H1 (cell line): Measurements from ENCODE around the gene CDC42SE2. TPM values are rescaled to one million over a fixed set of nuclear protein-coding genes. Genes with fewer than 3 reads are reported as not detected.

Experiments
- CTCF ChIA-PET: fragments of 300-600 bp; sonication (Branson Sonifier 250); formaldehyde crosslinking; loops from one replicate; lab custom pipeline; 2021; ENCODE audit not compliant: partially characterized antibody; lab: Charles Lee
- POLR2A ChIA-PET: fragments of 300-600 bp; sonication (Branson Sonifier 250); formaldehyde crosslinking; loops from one replicate; lab custom pipeline; 2021; ENCODE audit warnings: inconsistent platforms; ENCODE audit not compliant: partially characterized antibody; lab: Charles Lee
- DNase-seq, 2 experiments: peaks; one replicate each; pipeline versions ENCODE4 v3.0.0 to v3.0.0-alpha.2; 2010 to 2022; ENCODE audit warnings: low spot score in 2 of 2, low read depth in 1 of 2, mixed read lengths in 1 of 2
- FAIRE-seq: peaks from 2 replicates; lab custom pipeline; 2011; peaks lifted over from hg19 to GRCh38; lab: Jason Lieb, UNC
- H2AFZ ChIP-seq: 2 replicates; pipeline ENCODE4 v1.8.1; 2012; ENCODE audit warnings: low read length, inconsistent platforms
- H2AK5ac ChIP-seq: 2 replicates; pipeline ENCODE4 v1.6.1; 2013; ENCODE audit warnings: low read depth, low read length
- H2BK120ac ChIP-seq: replicated peaks from 2 replicates; pipeline ENCODE3; 2013; ENCODE audit warnings: low read depth, low read length, inconsistent platforms
- H2BK12ac ChIP-seq: 2 replicates; pipeline ENCODE4 v1.6.1; 2013; ENCODE audit warnings: low read depth, low read length
- H2BK15ac ChIP-seq: 2 replicates; pipeline ENCODE4 v1.6.1; 2013; ENCODE audit warnings: low read length
- H2BK20ac ChIP-seq: 2 replicates; pipeline ENCODE4 v1.6.1; 2013; ENCODE audit warnings: low read length
- H2BK5ac ChIP-seq: 2 replicates; pipeline ENCODE4 v1.6.1; 2013; ENCODE audit warnings: low read depth, low read length
- H3K14ac ChIP-seq: 2 replicates; pipeline ENCODE4 v1.6.1; 2013; ENCODE audit warnings: inconsistent platforms; ENCODE audit not compliant: insufficient read length
- H3K18ac ChIP-seq: 2 replicates; pipeline ENCODE4 v1.6.1; 2013; ENCODE audit warnings: low read length; ENCODE audit errors: extremely low read depth
- H3K23ac ChIP-seq: 2 replicates; pipeline ENCODE4 v1.6.1; 2013; ENCODE audit warnings: inconsistent platforms; ENCODE audit not compliant: insufficient read length
- H3K23me2 ChIP-seq: 2 replicates; pipeline ENCODE4 v1.6.1; 2013; ENCODE audit warnings: low read depth, low read length
- H3K27ac ChIP-seq: 2 replicates; pipeline ENCODE4 v1.6.1; 2011; ENCODE audit warnings: low read depth, low read length, inconsistent platforms
- H3K27me3 ChIP-seq, 4 experiments: replicated peaks in 1 of 4; 1 replicate in 1 of 4; 2 replicates in 3 of 4; pipeline versions ENCODE4 v1.6.1 to v1.8.1; 2011 to 2013; ENCODE audit warnings: low read length in 3 of 4, mild to moderate bottlenecking in 3 of 4, inconsistent platforms in 2 of 4, mixed read lengths in 2 of 4, moderate library complexity in 1 of 4; ENCODE audit not compliant: control insufficient read depth in 3 of 4, insufficient read depth in 3 of 4; ENCODE audit errors: extremely low read depth in 1 of 4
- H3K36me3 ChIP-seq, 4 experiments: 2 replicates each; pipeline versions ENCODE4 v1.6.1 to v1.8.1; 2011 to 2013; ENCODE audit warnings: mild to moderate bottlenecking in 4 of 4, low read length in 3 of 4, moderate library complexity in 2 of 4, control low read depth in 1 of 4, inconsistent platforms in 1 of 4; ENCODE audit not compliant: insufficient read depth in 4 of 4, control insufficient read depth in 2 of 4
- H3K4ac ChIP-seq: replicated peaks from 2 replicates; pipeline ENCODE3; 2013; ENCODE audit warnings: low read length, low read depth, mixed read lengths, inconsistent platforms; ENCODE audit not compliant: insufficient read length
- H3K4me1 ChIP-seq, 4 experiments: replicated peaks in 1 of 4; 1 replicate in 1 of 4; 2 replicates in 3 of 4; pipeline versions ENCODE4 v1.6.1 to v1.8.1; 2011 to 2013; ENCODE audit warnings: low read length in 3 of 4, inconsistent platforms in 2 of 4, mixed read lengths in 1 of 4; ENCODE audit not compliant: insufficient read depth in 4 of 4, control insufficient read depth in 3 of 4
- H3K4me2 ChIP-seq, 2 experiments: 2 replicates each; pipeline versions ENCODE4 v1.6.1 to v1.8.1; 2011 to 2013; ENCODE audit warnings: low read depth in 2 of 2, low read length in 2 of 2, control low read depth in 1 of 2, inconsistent platforms in 1 of 2, mild to moderate bottlenecking in 1 of 2; ENCODE audit not compliant: insufficient read depth in 1 of 2
- H3K4me3 ChIP-seq, 4 experiments: fragments of 200-600, 300-600 bp in 1 of 4; sonication (generic), shearing (Covaris generic), sonication (Bioruptor Twin) in 1 of 4; 2 replicates each; pipeline versions ENCODE4 v1.5.1 to v1.8.1; 2011 to 2016; ENCODE audit warnings: low read length in 4 of 4, low read depth in 3 of 4, control low read depth in 2 of 4, inconsistent platforms in 2 of 4, mild to moderate bottlenecking in 2 of 4, mixed read lengths in 1 of 4, moderate library complexity in 1 of 4; ENCODE audit not compliant: insufficient read depth in 2 of 4; ENCODE audit errors: extremely low read depth in 1 of 4
- H3K56ac ChIP-seq: replicated peaks from 2 replicates; pipeline ENCODE3; 2013; ENCODE audit warnings: low read depth, mild to moderate bottlenecking, mixed read lengths, low read length, inconsistent platforms; ENCODE audit not compliant: insufficient read length
- H3K79me1 ChIP-seq: 2 replicates; pipeline ENCODE4 v1.6.1; 2013; ENCODE audit warnings: low read depth, low read length, control low read depth
- H3K79me2 ChIP-seq, 2 experiments: 2 replicates each; pipeline versions ENCODE4 v1.6.1 to v1.8.1; 2012 to 2013; ENCODE audit warnings: low read length in 2 of 2, mild to moderate bottlenecking in 2 of 2, inconsistent platforms in 1 of 2; ENCODE audit not compliant: insufficient read depth in 2 of 2, control insufficient read depth in 1 of 2
- H3K9ac ChIP-seq, 4 experiments: replicated peaks in 1 of 4; 1 replicate in 1 of 4; 2 replicates in 3 of 4; pipeline versions ENCODE4 v1.6.1 to v1.8.1; 2011 to 2013; ENCODE audit warnings: low read depth in 3 of 4, low read length in 3 of 4, control low read depth in 2 of 4, mild to moderate bottlenecking in 2 of 4, moderate library complexity in 2 of 4, inconsistent platforms in 1 of 4; ENCODE audit errors: extremely low read depth in 1 of 4
- H3K9me3 ChIP-seq, 2 experiments: 2 replicates each; pipeline versions ENCODE4 v1.6.1 to v1.8.1; 2012 to 2013; ENCODE audit warnings: mild to moderate bottlenecking in 2 of 2, moderate library complexity in 2 of 2, control low read depth in 1 of 2, inconsistent platforms in 1 of 2, low read depth in 1 of 2, low read length in 1 of 2, mixed read lengths in 1 of 2; ENCODE audit not compliant: insufficient read depth in 2 of 2
- H4K20me1 ChIP-seq, 2 experiments: replicated peaks in 1 of 2; 2 replicates each; pipeline versions ENCODE3 to v1.8.1; 2011 to 2013; ENCODE audit warnings: inconsistent platforms in 2 of 2, low read length in 2 of 2, mild to moderate bottlenecking in 1 of 2; ENCODE audit not compliant: insufficient read depth in 2 of 2, control insufficient read depth in 1 of 2
- H4K5ac ChIP-seq: 2 replicates; pipeline ENCODE4 v1.6.1; 2013; ENCODE audit warnings: low read length, low read depth, mixed read lengths, inconsistent platforms; ENCODE audit not compliant: insufficient read length
- H4K8ac ChIP-seq: 2 replicates; pipeline ENCODE4 v1.8.0; 2013; ENCODE audit warnings: mild to moderate bottlenecking, moderate library complexity, low read length, inconsistent platforms; ENCODE audit not compliant: insufficient read depth; ENCODE audit errors: extremely low read depth
- H4K91ac ChIP-seq: replicated peaks from 2 replicates; pipeline ENCODE3; 2013; ENCODE audit warnings: low read length, mixed read lengths, inconsistent platforms; ENCODE audit not compliant: insufficient read length
- CHD1 ChIP-seq: IDR thresholded peaks from 2 replicates; pipeline ENCODE4 v1.6.1; 2012; ENCODE audit warnings: low read depth, low read length, improper control_type of control experiment
- NANOG ChIP-seq: IDR thresholded peaks from 2 replicates; pipeline ENCODE4 v1.6.1; 2011; ENCODE audit warnings: low read length, low read depth, mild to moderate bottlenecking, inconsistent platforms; ENCODE audit not compliant: insufficient read depth, poor library complexity, severe bottlenecking
- POLR2AphosphoS5 ChIP-seq: IDR thresholded peaks from 2 replicates; pipeline ENCODE4 v1.6.1; 2011; ENCODE audit warnings: low read depth, low read length
- RBBP5 ChIP-seq: IDR thresholded peaks from 2 replicates; pipeline ENCODE4 v1.7.1; 2012; ENCODE audit warnings: low read depth, mild to moderate bottlenecking, inconsistent platforms, low read length, moderate library complexity, borderline replicate concordance
- WGBS, 2 experiments: shearing (Covaris generic) in 1 of 2; methylation state at CpG; one replicate each; pipeline versions ENCODE4 v1.1.6 to v1.1.7; 2013 to 2015; ENCODE audit warnings: low lambda C conversion rate in 2 of 2, mixed read lengths in 2 of 2, inconsistent platforms in 1 of 2, low coverage in 1 of 2, missing lambda C conversion rate in 1 of 2; ENCODE audit not compliant: insufficient replicate concordance in 2 of 2, insufficient coverage in 1 of 2, insufficient read length in 1 of 2; ENCODE audit errors: extremely low coverage in 1 of 2, missing lambda C conversion rate in 1 of 2; 5-methylcytosine and 5-hydroxymethylcytosine counted together
- polyA plus RNA-seq, 7 experiments: library from polyadenylated mRNA; depleted of rRNA in 3 of 7; stranded (reverse) in 5 of 7; unstranded in 2 of 7; fragments of >200 nt in 5 of 7; fragments of 200-250 nt in 2 of 7; gene quantifications; 1 replicate in 5 of 7; 2 replicates in 1 of 7; 4 replicates in 1 of 7; pipeline versions ENCODE4 v1.2.1 to v1.2.3, GENCODE V29; 2011 to 2013; ENCODE audit warnings: missing spikeins in 2 of 7, mixed read lengths in 2 of 7
- total RNA-seq: library from RNA; stranded (reverse); fragmentation: NEBNext Ultra II Directional; extraction: Animal tissue kit (Norgen Biotek cat#: 25700); gene quantifications from 2 replicates; pipeline ENCODE4 v1.2.1, GENCODE V29; 2021

Gene CDC42SE2
- total and polyA plus RNA-seq, 2 of the 8 experiments (the other 6 are each of a cell fraction or from before 2014, with no cell fraction given): 16.7 to 30.8 TPM

- no peaks in the 10 kb centered on the region for H3K9me3 ChIP-seq
- H3K27me3 ChIP-seq: no peaks in the 10 kb centered on the region
- H3K79me1 ChIP-seq: no peaks in the 10 kb centered on the region; the same call in 1 of the 2 replicates
- no peak overlapping the region for H2BK20ac ChIP-seq
- no peak overlapping the region for H2BK15ac ChIP-seq
- H2BK12ac ChIP-seq: no peak overlapping the region
- no peak overlapping the region for H2BK5ac ChIP-seq
- no peaks in the 10 kb centered on the region for H3K4me1 ChIP-seq
- no peak overlapping the region for H3K56ac ChIP-seq
- CTCF ChIA-PET: interaction anchor here (0.6 to 1.3 kb wide), 4 partner anchors 10 to 156 kb away, joined by 3 to 6 read pairs (median 4); no protein-coding TSS in a partner anchor
- H2AK5ac ChIP-seq: no peak overlapping the region
- TF ChIP-seq CHD1 (no peak), POLR2AphosphoS5 (no peak), NANOG (no peak), RBBP5 (no peak)
- no peak overlapping the region for H2AFZ ChIP-seq
- H4K8ac ChIP-seq: no peak overlapping the region
- H3K79me2 ChIP-seq: 0 out of 4 replicates have a peak, but pooled peaks cover 0 to 2% of the 10 kb centered on the region in 2 experiments
- no peak overlapping the region for H3K4ac ChIP-seq
- H3K23me2 ChIP-seq: no peaks in the 10 kb centered on the region
- FAIRE-seq (no peak), DNase-seq (no peak)
- H4K5ac ChIP-seq: no peak overlapping the region
- no peak overlapping the region for H3K4me3 ChIP-seq
- WGBS, 2 experiments: 75% methylated on average over 2 of the region's 2 CpGs; no CpG with 5 or more reads in 1 of the 2 experiments
- H4K20me1 ChIP-seq: no peaks in the 10 kb centered on the region
- H3K4me2 ChIP-seq: no peak overlapping the region
- no peaks in the 10 kb centered on the region for H3K36me3 ChIP-seq
- no peak overlapping the region for H2BK120ac ChIP-seq
- no peak overlapping the region for H3K14ac ChIP-seq
- POLR2A ChIA-PET: no interaction called here
- H3K9ac ChIP-seq: no peak overlapping the region
- H4K91ac ChIP-seq: no peak overlapping the region
- H3K27ac ChIP-seq: no peak overlapping the region
- H3K18ac ChIP-seq: no peak overlapping the region
- no peak overlapping the region for H3K23ac ChIP-seq
Observed at GRCh38 chr5:131375351-131375750, 111.5 kb downstream of the CDC42SE2 start.
